Activated CD4-positive, CD25-positive, alpha-beta regulatory T cell treated with anti-CD3 and anti-CD28 coated beads, Interleukin-2, amount 50 U/mL, for 16 hours (primary cell): ENCODE results near the gene B4GALNT4.
A peak's percentile ranks its signal among the peaks of the same experiment; 100 is the strongest.
"Not testable (repeated sequence)": the region's sequence is repeated elsewhere in the genome, so short reads cannot be mapped to it uniquely, and the experiment has no call there.

Source experiments
- DNase-seq: peaks from one replicate; pipeline ENCODE4 v3.0.0-alpha.2; 2020; ENCODE audit warnings: low read depth, low spot score

B4GALNT4 gene

DNA sequence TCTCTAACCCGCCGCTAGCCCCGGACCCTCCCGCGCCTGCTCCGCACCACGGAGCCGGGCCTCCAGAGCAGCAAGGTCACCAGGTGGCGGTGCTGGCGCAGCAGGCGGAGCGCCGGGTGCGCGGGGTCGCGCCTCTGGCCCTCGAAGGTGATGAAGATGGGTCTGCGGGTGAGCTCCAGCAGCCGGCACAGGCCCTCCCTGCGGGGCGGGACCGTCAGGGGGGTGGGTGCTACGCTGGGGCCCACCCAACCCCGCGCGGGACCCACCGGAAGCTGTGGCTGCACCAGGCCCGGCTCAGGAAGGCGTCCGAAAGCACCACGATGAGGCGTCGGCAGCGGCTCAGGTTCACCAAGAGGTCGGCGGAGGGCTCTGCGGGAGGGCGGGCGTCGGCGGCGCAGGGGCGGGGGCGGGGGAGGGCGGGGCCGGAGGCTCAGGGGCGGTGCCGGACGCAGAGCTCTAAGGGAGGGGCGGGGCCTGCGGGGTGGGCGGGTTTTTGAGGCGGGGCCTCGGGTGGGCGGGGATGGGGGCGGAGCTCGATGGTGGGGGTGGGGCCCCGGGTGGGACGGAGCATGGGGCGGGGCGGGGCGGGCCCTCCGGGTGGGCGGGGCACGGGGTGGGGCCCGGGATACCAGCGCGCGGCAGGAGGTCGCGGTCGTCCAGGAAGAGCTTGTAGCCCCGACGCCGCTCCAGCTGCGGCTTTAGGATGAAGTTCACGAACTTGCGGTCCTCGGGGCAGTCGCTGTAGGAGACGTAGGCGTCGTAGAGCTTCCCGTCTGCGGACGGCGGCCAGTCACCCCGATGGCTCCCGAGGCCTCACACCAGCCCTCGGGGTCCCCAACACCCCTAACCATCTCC lies 37.7 kb downstream of the B4GALNT4 start:
- peak; percentile 80 for DNase-seq

DNA sequence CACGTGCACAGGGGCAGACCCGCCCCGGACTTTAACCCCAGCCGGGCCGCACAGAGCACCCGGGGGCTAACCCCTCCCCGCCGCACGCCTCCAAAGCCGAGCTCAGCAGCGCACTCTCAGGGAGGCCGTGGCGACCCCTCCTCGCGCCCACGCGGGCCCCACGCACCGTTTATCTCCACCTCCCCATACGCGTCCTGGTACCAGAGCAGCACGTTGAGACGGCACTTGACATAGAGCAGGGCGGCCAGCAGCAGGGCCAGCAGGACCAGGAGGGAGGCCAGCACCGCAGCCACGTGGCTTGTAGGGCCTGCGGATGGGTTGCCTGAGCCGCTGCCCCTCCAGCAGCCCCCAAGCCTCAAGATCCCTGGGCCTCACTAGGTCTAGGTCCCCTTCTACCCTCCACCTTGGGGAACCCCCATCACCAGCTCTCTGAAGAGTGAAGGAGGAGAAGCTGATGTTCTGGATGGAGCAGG lies 38.4 kb downstream of the B4GALNT4 start:
- DNase-seq: no peak

GRCh38 chr11:408154-409007 lies 39.1 kb downstream of the B4GALNT4 start:
- no peak for DNase-seq

- DNase-seq: no peak
Measured at GRCh38 chr11:409008-409599, 39.8 kb downstream of the B4GALNT4 start.

- DNase-seq: no peak
Measured at GRCh38 chr11:409600-410483, 40.5 kb downstream of the B4GALNT4 start.

DNA sequence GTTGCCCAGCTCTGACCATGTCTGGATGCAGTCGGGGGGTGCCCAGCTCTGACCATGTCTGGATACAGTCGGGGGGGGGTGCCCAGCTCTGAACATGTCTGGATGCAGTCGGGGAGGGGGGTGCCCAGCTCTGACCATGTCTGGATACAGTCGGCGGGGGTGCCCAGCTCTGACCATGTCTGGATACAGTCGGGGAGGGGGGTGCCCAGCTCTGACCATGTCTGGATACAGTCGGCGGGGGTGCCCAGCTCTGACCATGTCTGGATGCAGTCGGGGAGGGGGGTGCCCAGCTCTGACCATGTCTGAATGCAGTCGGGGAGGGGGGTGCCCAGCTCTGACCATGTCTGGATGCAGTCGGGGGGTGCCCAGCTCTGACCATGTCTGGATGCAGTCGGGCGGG lies 41.4 kb downstream of the B4GALNT4 start:
- not testable (repeated sequence) for DNase-seq

DNA sequence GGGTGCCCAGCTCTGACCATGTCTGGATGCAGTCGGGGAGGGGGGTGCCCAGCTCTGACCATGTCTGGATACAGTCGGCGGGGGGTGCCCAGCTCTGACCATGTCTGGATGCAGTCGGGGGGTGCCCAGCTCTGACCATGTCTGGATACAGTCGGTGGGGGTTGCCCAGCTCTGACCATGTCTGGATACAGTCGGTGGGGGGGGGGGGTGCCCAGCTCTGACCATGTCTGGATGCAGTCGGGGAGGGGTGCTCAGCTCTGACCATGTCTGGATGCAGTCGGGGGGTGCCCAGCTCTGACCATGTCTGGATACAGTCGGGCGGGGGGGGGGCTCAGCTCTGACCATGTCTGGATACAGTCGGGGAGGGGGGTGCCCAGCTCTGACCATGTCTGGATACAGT lies 42.2 kb downstream of the B4GALNT4 start:
- not testable (repeated sequence) for DNase-seq

GRCh38 chr11:412641-413119 lies 43.4 kb downstream of the B4GALNT4 start:
- DNase-seq: no peak

GRCh38 chr11:413120-414081 lies 44.1 kb downstream of the B4GALNT4 start:
- no peak for DNase-seq

DNA sequence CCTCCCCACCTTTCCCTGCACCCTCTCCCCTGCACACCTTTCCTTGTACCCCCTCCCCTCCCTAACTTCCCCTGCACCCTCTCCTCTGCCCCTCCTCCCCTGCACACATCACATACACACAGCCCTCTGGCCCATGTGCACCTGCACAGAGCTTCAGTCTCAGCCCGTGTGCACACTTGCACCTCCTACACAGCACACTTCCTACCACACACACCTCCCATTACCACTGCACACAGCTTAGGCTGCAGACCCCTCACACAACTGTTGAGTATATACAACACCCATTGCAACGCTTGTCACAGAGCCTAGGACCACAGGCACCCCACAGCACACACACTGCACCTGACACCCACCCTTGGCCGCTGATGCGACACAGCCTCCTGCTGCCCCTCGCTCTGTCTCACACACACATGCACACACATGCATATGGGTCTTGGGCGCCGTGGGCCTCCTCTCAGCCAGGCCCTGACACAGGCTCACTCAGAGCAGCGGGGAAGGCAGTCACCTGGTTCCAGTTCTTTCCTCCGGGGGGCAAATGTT lies 45.1 kb downstream of the B4GALNT4 start:
- DNase-seq: no peak

DNA sequence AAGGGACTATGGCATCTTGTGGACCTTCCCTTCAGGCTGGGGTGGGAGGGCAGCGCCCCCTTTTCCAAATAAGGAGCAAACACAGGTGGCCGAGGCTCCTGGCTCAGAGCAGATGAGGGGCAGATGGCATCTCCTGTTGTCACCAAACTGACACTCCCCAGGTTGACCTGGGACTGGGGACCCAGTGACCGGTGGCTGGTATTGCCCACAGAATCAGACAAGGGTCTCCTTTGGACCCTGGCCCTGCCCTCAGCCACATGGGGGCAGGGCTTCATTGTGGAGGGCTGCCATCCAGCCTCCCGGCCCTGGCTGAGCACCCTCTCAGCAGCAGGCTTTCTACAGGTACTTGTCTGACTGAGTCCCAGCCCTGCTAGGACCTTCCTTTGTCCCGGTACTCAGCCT lies 46.3 kb downstream of the B4GALNT4 start:
- DNase-seq: no peak

DNA sequence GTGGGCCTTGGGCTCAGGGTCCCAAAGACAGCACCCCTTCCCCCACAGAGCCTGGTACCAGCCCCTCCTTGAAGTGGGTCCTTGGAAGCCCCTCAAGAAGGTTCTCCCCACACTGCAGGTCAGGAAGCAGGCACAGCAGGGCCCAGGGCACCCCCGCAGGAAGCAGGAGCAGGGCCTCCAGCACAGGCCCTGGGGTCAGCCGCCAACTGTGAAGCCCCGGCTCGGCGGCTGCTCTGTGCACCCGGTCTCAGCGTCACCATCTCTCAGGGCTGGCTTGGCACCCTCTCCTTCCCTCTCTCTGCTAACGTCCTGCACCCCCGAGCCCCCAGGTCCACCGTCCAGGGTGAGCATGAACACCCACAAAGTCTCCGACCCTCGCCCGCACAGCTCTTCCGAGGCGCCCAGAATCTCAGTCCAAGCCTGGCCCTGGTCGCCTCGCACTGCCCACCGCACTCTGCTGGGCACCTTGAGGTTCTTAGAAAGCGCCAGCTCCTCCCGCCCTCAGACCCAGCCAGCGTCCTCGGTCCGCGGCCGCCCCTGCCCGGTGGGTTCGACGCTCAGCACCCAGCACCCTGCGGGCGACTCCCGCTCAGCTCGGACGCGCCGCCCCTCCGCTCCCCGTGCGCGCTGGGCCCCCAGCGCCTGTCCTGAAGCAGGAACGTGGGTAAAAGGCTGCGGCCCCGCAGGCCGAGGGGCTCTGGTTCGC lies 46.9 kb downstream of the B4GALNT4 start:
- DNase-seq: no peak

DNA sequence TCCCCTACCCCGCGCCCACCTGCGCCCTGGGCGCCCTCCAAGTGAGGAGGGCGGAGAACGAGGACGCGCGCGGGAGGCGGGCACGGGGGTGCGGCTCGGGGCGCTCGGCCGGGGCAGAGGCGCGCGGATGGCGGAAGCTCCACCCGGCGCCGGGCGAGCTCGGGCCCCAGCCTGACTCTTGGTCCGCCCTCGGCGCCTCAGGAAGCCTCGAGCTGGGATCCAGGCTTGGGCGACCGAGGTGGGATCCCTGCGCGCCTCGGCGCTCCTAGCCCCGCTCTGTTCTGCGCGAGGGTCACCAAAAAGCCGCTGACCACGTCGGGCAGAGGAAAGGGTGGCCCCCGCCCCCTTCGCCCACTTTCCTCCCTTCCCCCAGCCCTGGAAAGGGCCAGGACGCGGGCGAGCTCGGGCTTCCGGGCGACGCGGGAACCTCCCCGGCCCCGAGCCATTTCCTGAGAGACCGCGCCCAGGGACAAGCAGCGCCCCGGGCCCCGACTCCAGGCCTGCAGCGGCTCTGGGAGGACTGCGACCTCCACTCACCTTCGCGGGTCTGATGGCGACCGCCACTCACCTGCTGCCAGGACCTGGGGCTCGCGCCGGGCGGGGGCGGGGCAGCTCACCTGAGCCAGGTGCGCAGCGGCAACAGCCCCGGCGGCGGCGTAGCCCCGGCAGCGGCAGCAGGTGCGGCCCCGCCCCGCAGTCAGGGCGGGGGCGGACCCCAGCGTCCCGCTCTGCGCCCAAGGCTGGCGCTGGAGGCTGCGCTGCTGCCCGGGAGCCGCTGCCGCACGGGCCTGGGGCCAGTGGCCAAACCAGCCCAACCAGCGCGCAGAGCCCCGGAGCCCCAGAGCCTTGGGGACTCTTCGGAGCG lies 47.7 kb downstream of the B4GALNT4 start:
- no peak for DNase-seq

- DNase-seq: no peak
Measured at GRCh38 chr11:417652-418342, 48.5 kb downstream of the B4GALNT4 start.

- DNase-seq: no peak
Measured at GRCh38 chr11:418343-419247, 49.3 kb downstream of the B4GALNT4 start.
